IgD-negative memory B cell (primary cell): ENCODE results near the gene FSTL3. TPM values are rescaled to one million over a fixed set of nuclear protein-coding genes. Genes with fewer than 3 reads are reported as not detected.

ENCODE experiments used
- H3K27ac Mint-ChIP-seq, 3 donors: one replicate each; pipeline ENCODE4 v1.8.0; 2020 to 2022; ENCODE audit warnings: mild to moderate bottlenecking in 3 of 3, mixed read lengths in 3 of 3, moderate library complexity in 1 of 3
- H3K27me3 Mint-ChIP-seq: one replicate; pipeline ENCODE4 v1.8.0; 2021; ENCODE audit warnings: mixed read lengths
- H3K36me3 Mint-ChIP-seq: one replicate; pipeline ENCODE4 v1.8.0; 2020; ENCODE audit warnings: mild to moderate bottlenecking, mixed read lengths
- H3K4me1 Mint-ChIP-seq, 3 donors: one replicate each; pipeline ENCODE4 v1.8.0; 2020 to 2022; ENCODE audit warnings: mixed read lengths in 3 of 3, mild to moderate bottlenecking in 1 of 3
- H3K4me3 Mint-ChIP-seq, 4 donors: one replicate each; pipeline ENCODE4 v1.8.0; 2020 to 2022; ENCODE audit warnings: mild to moderate bottlenecking in 4 of 4, mixed read lengths in 4 of 4, moderate library complexity in 3 of 4
- H3K9me3 Mint-ChIP-seq, 3 donors: one replicate each; pipeline ENCODE4 v1.8.0; 2020 to 2021; ENCODE audit warnings: mixed read lengths in 3 of 3, mild to moderate bottlenecking in 1 of 3
- polyA plus RNA-seq: library from polyadenylated mRNA; unstranded; fragments of 300-500 nt; fragmentation: Illumina TruSeq; gene quantifications from one replicate; pipeline ENCODE4 v1.2.3, GENCODE V29; 2021

The FSTL3 gene
- polyA plus RNA-seq, 1 donor from 2014 or later, result 1.7 TPM

GRCh38 chr19:640606-641189 lies 35.5 kb upstream of the FSTL3 start:
- H3K4me1 Mint-ChIP-seq, result peaks cover 14 to 26% (median 21%) of the 10 kb centered on the region in 3 donors
- no peaks in the 10 kb centered on the region for H3K36me3 Mint-ChIP-seq
- peak overlapping the region in 3 of 4 donors; percentile 44 to 65 (median 53) for H3K4me3 Mint-ChIP-seq
- no peaks in the 10 kb centered on the region for H3K27me3 Mint-ChIP-seq
- peak overlapping the region in 2 of 3 donors; percentile 37 to 57 for H3K27ac Mint-ChIP-seq
- peaks cover 0 to 2% (median 0%) of the 10 kb centered on the region in 3 donors for H3K9me3 Mint-ChIP-seq

- peaks cover 12 to 27% (median 21%) of the 10 kb centered on the region in 3 donors for H3K4me1 Mint-ChIP-seq
- H3K9me3 Mint-ChIP-seq, result peaks cover 0 to 2% (median 0%) of the 10 kb centered on the region in 3 donors
- peak overlapping the region in 2 of 3 donors; percentile 84 to 87 for H3K27ac Mint-ChIP-seq
- H3K36me3 Mint-ChIP-seq, result peaks cover 3% of the 10 kb centered on the region
- H3K27me3 Mint-ChIP-seq, result no peaks in the 10 kb centered on the region
- peak overlapping the region in 3 of 4 donors; percentile 30 to 83 (median 53) for H3K4me3 Mint-ChIP-seq
Observed at GRCh38 chr19:641702-642101, 34.5 kb upstream of the FSTL3 start.

GRCh38 chr19:642767-643727 lies 33.1 kb upstream of the FSTL3 start:
- Mint-ChIP-seq H3K4me3 (no peak overlapping the region), H3K27ac (no peak overlapping the region), H3K36me3 (peaks cover 4% of the 10 kb centered on the region), H3K27me3 (no peaks in the 10 kb centered on the region), H3K4me1 (peaks cover 3 to 17% (median 13%) of the 10 kb centered on the region in 3 donors), H3K9me3 (no peaks in the 10 kb centered on the region)

GRCh38 chr19:643736-644135 lies 32.5 kb upstream of the FSTL3 start:
- no peaks in the 10 kb centered on the region for H3K27me3 Mint-ChIP-seq
- H3K4me3 Mint-ChIP-seq, result no peak overlapping the region
- H3K36me3 Mint-ChIP-seq, result peaks cover 4% of the 10 kb centered on the region
- peaks cover 3 to 15% (median 13%) of the 10 kb centered on the region in 3 donors for H3K4me1 Mint-ChIP-seq
- H3K9me3 Mint-ChIP-seq, result no peaks in the 10 kb centered on the region
- H3K27ac Mint-ChIP-seq, result no peak overlapping the region

DNA sequence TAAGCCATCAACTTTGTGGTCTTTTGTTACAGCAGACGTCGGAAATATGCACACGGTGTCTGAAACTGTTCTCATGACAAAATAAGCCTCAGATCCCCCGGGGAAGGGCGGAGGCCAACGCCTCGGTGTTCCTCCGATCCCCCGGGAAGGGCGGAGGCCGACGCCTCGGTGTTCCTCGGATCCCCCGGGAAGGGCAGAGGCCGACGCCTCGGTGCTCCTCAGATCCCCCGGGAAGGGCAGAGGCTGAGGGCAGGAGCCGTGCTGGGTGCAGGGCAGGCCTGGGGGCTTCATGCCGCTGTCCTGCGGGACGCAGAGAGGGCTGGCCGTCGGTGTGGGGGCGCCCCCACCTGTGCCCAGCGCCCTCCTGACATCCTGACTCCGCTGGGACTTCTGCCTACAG lies 31.8 kb upstream of the FSTL3 start:
- Mint-ChIP-seq H3K4me1 (peaks cover 2 to 11% (median 11%) of the 10 kb centered on the region in 3 donors), H3K36me3 (peaks cover 4% of the 10 kb centered on the region), H3K9me3 (no peaks in the 10 kb centered on the region), H3K27me3 (no peaks in the 10 kb centered on the region), H3K27ac (peak overlapping the region in 1 of 3 donors; percentile 81), H3K4me3 (peak overlapping the region in 1 of 4 donors; percentile 32)

DNA sequence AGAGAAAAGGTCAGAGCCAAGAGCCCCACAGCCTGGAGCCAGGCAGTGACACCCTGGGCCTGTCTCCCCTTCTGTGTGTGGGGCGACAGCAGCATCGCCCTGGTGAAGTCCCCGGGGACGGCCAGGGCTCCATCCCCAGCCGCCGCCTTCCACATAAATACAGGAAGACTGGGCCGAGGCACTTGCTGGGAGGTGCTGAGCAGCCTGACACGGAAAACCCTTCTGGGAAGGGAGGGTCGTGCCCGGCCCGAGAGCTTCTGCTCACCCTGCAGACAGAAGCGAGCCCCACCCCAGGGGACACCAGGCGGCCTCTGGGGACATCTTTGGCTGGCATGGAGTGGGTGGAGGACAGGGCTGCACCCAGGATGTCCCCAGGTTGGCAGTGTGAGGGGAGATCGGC lies 31.4 kb upstream of the FSTL3 start:
- Mint-ChIP-seq H3K36me3 (peaks cover 4% of the 10 kb centered on the region), H3K4me3 (no peak overlapping the region), H3K27ac (peak overlapping the region in 2 of 3 donors; percentile 59 to 81), H3K9me3 (no peaks in the 10 kb centered on the region), H3K4me1 (peaks cover 0 to 10% (median 9%) of the 10 kb centered on the region in 3 donors), H3K27me3 (no peaks in the 10 kb centered on the region)

DNA sequence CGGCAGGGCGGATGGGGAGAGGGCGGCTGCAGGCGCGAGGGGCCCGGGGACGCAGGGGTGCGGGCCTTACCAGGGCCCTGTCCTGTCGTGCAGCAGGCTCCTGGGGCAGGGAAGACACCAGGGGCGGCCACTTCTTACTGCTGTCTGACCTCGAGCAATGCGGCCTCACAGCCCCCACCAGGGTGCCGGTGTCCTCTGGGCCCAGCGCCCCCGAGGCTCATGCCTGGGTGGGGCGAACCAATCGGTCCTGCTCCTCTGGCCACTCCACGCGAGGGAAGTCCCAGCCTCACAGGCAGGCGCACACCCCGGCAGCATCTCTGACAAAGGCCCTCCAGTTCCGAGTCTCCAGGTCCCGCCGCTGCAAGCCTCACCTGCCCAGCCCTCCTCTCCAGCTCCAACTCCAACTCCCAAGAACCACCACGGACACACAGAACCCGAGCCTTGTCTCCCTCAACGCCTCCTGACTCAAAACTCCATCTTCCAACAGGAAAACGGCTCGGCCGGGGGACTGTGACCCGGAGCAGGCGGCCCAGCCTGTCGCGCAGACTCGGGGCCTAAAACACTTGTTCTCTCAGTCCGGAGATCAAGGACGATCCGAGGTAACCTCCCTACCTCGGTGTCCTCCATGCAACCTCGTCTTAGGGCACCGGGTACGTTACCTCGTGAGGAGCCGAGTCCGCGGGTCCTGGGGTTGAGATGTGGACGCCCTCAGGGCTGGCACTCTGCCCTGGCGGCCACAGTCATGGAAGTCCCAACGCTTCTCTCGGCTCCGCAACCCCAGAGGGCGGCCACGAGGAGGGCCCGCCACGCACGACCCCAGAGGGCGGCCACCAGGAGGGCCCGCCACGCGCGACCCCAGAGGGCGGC lies 30.0 kb upstream of the FSTL3 start:
- peak overlapping the region in 3 of 4 donors; percentile 28 to 85 (median 58) for H3K4me3 Mint-ChIP-seq
- no peaks in the 10 kb centered on the region for H3K27me3 Mint-ChIP-seq
- peaks cover 4% of the 10 kb centered on the region for H3K36me3 Mint-ChIP-seq
- H3K9me3 Mint-ChIP-seq, result no peaks in the 10 kb centered on the region
- H3K27ac Mint-ChIP-seq, result peak overlapping the region in 2 of 3 donors; percentile 80 to 85
- H3K4me1 Mint-ChIP-seq, result peaks cover 0 to 10% (median 9%) of the 10 kb centered on the region in 3 donors

GRCh38 chr19:646779-647565 lies 29.2 kb upstream of the FSTL3 start:
- Mint-ChIP-seq H3K9me3 (no peaks in the 10 kb centered on the region), H3K27ac (peak overlapping the region; percentile 60 to 67 (median 63)), H3K27me3 (no peaks in the 10 kb centered on the region), H3K4me3 (no peak overlapping the region), H3K4me1 (peaks cover 0 to 6% (median 6%) of the 10 kb centered on the region in 3 donors), H3K36me3 (peaks cover 4% of the 10 kb centered on the region)

DNA sequence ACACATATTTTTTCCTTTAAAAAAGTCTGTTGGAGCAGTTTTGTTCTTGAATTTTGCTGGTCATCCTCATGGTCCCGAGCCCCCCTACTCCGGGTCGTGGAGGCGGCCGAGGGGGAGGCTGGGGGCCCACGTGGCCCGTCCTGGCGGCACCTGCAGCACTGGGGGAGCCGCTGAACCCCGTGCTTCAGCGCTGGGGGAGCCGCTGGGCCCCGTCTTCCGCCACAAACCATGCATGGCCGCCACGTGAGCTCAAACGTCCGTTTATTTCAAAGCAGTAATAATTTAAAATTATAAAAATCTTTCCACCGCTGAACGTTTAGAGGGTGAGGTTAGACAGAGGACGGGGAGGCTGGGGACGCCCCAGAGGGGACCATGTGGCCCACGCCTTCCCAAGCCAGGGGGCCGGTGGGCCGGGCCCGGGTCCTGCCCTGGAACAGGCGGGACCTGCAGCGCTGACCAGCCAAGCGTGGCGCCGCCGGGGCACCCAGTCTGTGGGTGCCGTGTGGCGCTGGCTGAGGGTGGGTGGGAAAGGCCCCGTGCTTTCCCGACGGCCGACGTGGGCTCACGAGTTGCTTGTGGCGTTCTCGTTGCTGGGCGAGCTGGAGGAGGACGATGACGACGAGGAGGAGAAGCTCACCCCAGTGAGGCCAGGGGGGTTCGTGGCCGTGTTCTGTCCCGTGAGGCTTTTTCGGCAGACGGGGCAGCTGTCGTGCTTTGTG lies 28.5 kb upstream of the FSTL3 start:
- H3K4me3 Mint-ChIP-seq, result no peak overlapping the region

DNA sequence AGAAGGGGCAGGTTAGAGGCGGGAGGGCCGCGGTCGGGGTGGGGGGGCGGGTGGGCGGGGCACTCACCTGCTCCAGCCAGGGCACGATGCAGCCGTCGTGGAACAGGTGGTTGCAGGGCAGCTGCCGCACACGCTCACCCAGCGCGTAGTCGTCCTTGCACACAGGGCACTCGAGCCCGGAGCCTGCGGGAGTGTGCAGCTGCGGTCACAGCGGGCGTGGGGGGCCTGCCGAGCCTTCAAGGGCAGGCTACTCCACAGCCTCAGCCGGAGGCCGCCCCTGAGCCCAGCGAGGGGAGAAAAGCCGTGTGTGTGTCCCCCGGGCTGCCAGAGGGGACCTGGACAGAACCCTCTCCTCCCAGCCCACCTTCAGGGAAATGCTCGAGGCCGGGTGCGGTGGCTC lies 27.9 kb upstream of the FSTL3 start:
- Mint-ChIP-seq H3K9me3 (no peaks in the 10 kb centered on the region), H3K4me3 (no peak overlapping the region), H3K27ac (peak overlapping the region in 2 of 3 donors; percentile 10 to 69), H3K27me3 (no peaks in the 10 kb centered on the region), H3K36me3 (peaks cover 4% of the 10 kb centered on the region), H3K4me1 (peaks cover 0 to 6% (median 6%) of the 10 kb centered on the region in 3 donors)

More for the DNA sequence above, 28.5 kb upstream of the FSTL3 start:
- H3K36me3 Mint-ChIP-seq, result peaks cover 4% of the 10 kb centered on the region
- H3K27ac Mint-ChIP-seq, result peak overlapping the region; percentile 60 to 84 (median 69)
- H3K9me3 Mint-ChIP-seq, result no peaks in the 10 kb centered on the region
- H3K4me1 Mint-ChIP-seq, result peaks cover 0 to 6% (median 6%) of the 10 kb centered on the region in 3 donors
- no peaks in the 10 kb centered on the region for H3K27me3 Mint-ChIP-seq

DNA sequence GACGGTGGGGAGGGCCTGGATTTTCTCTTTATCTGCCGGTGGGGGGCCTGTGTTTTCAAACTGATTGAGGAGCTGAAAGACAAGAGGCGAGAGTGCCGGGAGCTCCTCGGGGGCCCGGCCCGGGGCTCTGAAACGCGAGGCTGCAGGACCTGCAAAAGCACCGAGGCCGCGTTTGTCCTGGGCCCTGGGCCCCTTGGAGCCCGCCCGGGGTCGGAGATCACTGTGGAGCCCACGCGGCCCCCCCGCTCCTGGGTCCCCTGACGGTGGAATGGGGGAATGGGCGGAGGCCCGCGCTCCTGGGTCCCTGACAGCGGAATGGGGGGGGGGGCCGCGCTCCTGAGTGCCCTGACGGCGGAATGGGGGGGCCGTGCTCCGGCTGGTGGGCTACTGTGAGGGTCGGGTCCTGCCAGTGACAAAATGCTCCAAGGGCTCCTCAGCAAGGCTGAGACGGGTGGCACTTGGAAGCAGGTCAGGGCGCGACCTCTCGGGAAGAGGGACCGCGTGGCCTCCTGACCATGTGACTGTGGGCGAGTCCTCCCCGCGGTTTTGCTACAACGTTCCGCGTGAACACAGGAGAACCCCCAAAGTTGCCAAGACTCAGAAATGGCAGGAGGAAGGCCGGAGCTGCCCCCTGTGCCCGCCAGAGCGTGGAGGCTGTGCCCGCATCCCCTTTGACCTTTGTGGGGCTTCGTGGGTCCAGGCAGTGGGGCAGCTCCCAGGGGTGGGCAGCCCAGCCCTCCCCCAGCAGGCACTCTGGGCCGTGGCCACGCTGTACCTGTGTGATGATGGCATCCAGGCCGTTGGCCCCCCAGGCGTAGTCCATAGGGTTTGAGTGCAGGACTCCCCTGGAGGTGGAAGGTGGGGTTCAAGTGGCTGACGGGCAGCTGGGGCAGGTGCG lies 27.0 kb upstream of the FSTL3 start:
- peak overlapping the region in 1 of 4 donors; percentile 49 for H3K4me3 Mint-ChIP-seq
- peaks cover 4% of the 10 kb centered on the region for H3K36me3 Mint-ChIP-seq
- no peaks in the 10 kb centered on the region for H3K27me3 Mint-ChIP-seq
- peaks cover 0 to 7% (median 6%) of the 10 kb centered on the region in 3 donors for H3K4me1 Mint-ChIP-seq
- H3K9me3 Mint-ChIP-seq, result no peaks in the 10 kb centered on the region
- H3K27ac Mint-ChIP-seq, result peak overlapping the region in 1 of 3 donors; percentile 10

DNA sequence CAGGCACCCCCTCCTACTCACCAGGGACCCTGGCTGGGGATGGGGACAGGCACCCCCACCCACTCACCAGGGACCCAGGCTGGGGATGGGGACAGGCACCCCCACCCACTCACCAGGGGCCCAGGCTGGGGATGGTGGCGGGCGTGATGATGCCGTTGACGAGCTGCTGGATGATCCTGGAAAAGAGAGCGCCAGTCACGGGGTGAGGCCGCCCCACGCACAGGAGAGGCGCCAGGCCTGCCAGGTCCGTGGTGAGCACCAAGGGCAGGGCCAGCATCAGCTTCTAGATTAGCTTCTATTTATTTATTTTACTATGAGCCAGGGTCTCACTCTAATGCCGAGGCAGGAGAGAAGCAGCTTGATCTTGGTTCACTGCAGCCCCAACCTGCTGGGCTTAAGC lies 26.1 kb upstream of the FSTL3 start:
- no peak overlapping the region for H3K4me3 Mint-ChIP-seq
- H3K9me3 Mint-ChIP-seq, result no peaks in the 10 kb centered on the region
- H3K36me3 Mint-ChIP-seq, result peaks cover 6% of the 10 kb centered on the region
- peak overlapping the region in 1 of 3 donors; percentile 64 for H3K27ac Mint-ChIP-seq
- peaks cover 0 to 4% (median 2%) of the 10 kb centered on the region in 3 donors for H3K4me1 Mint-ChIP-seq
- H3K27me3 Mint-ChIP-seq, result no peaks in the 10 kb centered on the region
